Cardiac fibroblast (primary cell): ENCODE measurements around the gene MYH7B.
A peak's percentile ranks its signal among the peaks of the same experiment; 100 is the strongest.

Experiments
- DNase-seq, 2 donors: peaks; one replicate each; pipeline versions ENCODE4 v3.0.0 to v3.0.0-alpha.2; 2010; ENCODE audit warnings: low read depth in 2 of 2
- H3K4me3 ChIP-seq, 2 donors: replicated peaks in 1 of 2; 1 replicate in 1 of 2; 2 replicates in 1 of 2; pipeline ENCODE4 v1.5.1; 2011; ENCODE audit warnings: low read depth in 2 of 2, low read length in 2 of 2, mild to moderate bottlenecking in 2 of 2, moderate library complexity in 1 of 2
- CTCF ChIP-seq: IDR thresholded peaks from one replicate; pipeline ENCODE4 v1.5.1; 2011; ENCODE audit warnings: low read depth, mild to moderate bottlenecking, low read length, inconsistent platforms

The MYH7B gene

GRCh38 chr20:34928411-34928810 lies 27.3 kb upstream of the MYH7B start:
- H3K4me3 ChIP-seq: no peak overlapping the region
- no peak for TF ChIP-seq CTCF
- no peak for DNase-seq

GRCh38 chr20:34931771-34932170 lies 23.9 kb upstream of the MYH7B start:
- no peak for TF ChIP-seq CTCF
- no peak for DNase-seq
- no peak overlapping the region for H3K4me3 ChIP-seq

GRCh38 chr20:34938466-34939163 lies 17.1 kb upstream of the MYH7B start:
- peak in 1 of 2 donors; percentile 35 for DNase-seq
- no peak for TF ChIP-seq CTCF
- no peak overlapping the region for H3K4me3 ChIP-seq

- TF ChIP-seq CTCF: no peak
- no peak overlapping the region for H3K4me3 ChIP-seq
- DNase-seq: no peak
Observed at GRCh38 chr20:34940081-34940481, 15.6 kb upstream of the MYH7B start.

- DNase-seq: peak in 1 of 2 donors; percentile 59
- no peak overlapping the region for H3K4me3 ChIP-seq
- TF ChIP-seq CTCF: no peak
Observed at GRCh38 chr20:34941226-34941625, 14.4 kb upstream of the MYH7B start.

GRCh38 chr20:34942301-34942700 lies 13.4 kb upstream of the MYH7B start:
- TF ChIP-seq CTCF: no peak
- DNase-seq: no peak
- H3K4me3 ChIP-seq: no peak overlapping the region
